Measurements from ENCODE around the gene ATXN1L. TPM values are rescaled to one million over a fixed set of nuclear protein-coding genes. Genes with fewer than 3 reads are reported as not detected.
"Not testable (repeated sequence)": the region's sequence is repeated elsewhere in the genome, so short reads cannot be mapped to it uniquely, and the experiment has no call there.

The ATXN1L gene
- total and polyA plus RNA-seq, 11 donors: 6.9 to 24.2 (median 17.7) TPM

- Histone ChIP-seq H3K36me3 (peaks cover 0 to 10% (median 3%) of the 10 kb centered on the region in 9 donors), H3K27ac (peak overlapping the region in 2 of 12 donors; percentile 2 to 53), H3K4me3 (no peak overlapping the region), H3K4me1 (peaks cover 0 to 80% (median 42%) of the 10 kb centered on the region in 12 donors), H3K9me3 (peaks cover 0 to 11% (median 0%) of the 10 kb centered on the region in 12 donors), H3K27me3 (no peaks in the 10 kb centered on the region)
- TF ChIP-seq, protein P1, sequence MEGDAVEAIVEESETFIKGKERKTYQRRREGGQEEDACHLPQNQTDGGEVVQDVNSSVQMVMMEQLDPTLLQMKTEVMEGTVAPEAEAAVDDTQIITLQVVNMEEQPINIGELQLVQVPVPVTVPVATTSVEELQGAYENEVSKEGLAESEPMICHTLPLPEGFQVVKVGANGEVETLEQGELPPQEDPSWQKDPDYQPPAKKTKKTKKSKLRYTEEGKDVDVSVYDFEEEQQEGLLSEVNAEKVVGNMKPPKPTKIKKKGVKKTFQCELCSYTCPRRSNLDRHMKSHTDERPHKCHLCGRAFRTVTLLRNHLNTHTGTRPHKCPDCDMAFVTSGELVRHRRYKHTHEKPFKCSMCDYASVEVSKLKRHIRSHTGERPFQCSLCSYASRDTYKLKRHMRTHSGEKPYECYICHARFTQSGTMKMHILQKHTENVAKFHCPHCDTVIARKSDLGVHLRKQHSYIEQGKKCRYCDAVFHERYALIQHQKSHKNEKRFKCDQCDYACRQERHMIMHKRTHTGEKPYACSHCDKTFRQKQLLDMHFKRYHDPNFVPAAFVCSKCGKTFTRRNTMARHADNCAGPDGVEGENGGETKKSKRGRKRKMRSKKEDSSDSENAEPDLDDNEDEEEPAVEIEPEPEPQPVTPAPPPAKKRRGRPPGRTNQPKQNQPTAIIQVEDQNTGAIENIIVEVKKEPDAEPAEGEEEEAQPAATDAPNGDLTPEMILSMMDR (IDR thresholded peaks at IDR 0.05): no peak
- no peak for TF ChIP-seq POLR2A (IDR thresholded peaks at IDR 0.05)
- intact Hi-C loops (cut with DNase I): no loop called here
- no peak for ATAC-seq
- no peak for DNase-seq
- WGBS, 4 donors: 80 to 87% (median 85%) methylated on average over 9 of the region's 9 CpGs
These were observed 58.5 kb downstream of the ATXN1L start for GRCh38 chr16:71904239-71904638.

DNA sequence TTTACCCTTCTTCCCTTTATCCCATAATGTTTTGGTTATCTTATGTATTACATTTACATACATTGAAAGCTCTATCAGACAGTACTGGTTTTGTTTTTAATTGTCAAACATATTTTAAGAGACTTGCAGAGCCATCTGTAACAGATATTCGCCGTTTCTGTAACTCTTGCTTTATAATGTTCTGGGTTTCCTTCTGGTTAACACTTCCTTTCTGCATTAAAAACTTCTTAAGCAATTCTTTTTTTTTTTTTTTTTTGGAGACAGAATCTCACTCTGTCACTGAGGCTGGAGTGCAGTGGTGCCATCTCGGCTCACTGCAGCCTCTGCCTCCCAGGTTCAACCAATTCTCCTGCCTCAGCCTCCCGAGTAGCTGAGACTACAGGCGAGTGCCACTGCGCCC is 60.0 kb downstream of the ATXN1L start:
- intact Hi-C loops (cut with DNase I); ATAC-seq: not testable (repeated sequence)
- 71 to 77% (median 76%) methylated on average over 6 of the region's 6 CpGs for WGBS, 4 donors

More for the DNA sequence above, 60.0 kb downstream of the ATXN1L start:
- H3K4me1 ChIP-seq: peaks cover 0 to 80% (median 39%) of the 10 kb centered on the region in 12 donors
- peaks cover 0 to 13% (median 6%) of the 10 kb centered on the region in 9 donors for H3K36me3 ChIP-seq
- H3K27ac ChIP-seq: peak overlapping the region in 1 of 12 donors; percentile 12
- peaks cover 0 to 11% (median 0%) of the 10 kb centered on the region in 12 donors for H3K9me3 ChIP-seq
- H3K4me3 ChIP-seq, H3K27me3 ChIP-seq, DNase-seq: not testable (repeated sequence)

Other genes with a start within 250 kb of the ATXN1L start
- gene MARVELD3, start 219.8 kb upstream of the ATXN1L start, total RNA-seq: under 1 TPM in 1 of 9 donors, not detected in 8; 0.14 TPM
- not detected for gene MARVELD3, start 219.8 kb upstream of the ATXN1L start, polyA plus RNA-seq
- 1 to 10 TPM; 2.5 to 7.4 (median 3.6) TPM for gene PHLPP2, start 121.3 kb upstream of the ATXN1L start, total RNA-seq
- gene PHLPP2, start 121.3 kb upstream of the ATXN1L start, polyA plus RNA-seq: 1 to 10 TPM in 1 of 2 donors, under 1 TPM in 1; 0.99 to 1.6 TPM
- 10 to 100 TPM; 32.1 to 60.5 (median 37.1) TPM for gene AP1G1, start 37.1 kb upstream of the ATXN1L start, total RNA-seq
- 10 to 100 TPM; 10.5 to 33.0 TPM for gene AP1G1, start 37.1 kb upstream of the ATXN1L start, polyA plus RNA-seq
- 1 to 10 TPM; 2.3 to 5.7 (median 3.9) TPM for gene ZNF821, start 38.2 kb downstream of the ATXN1L start, total RNA-seq
- gene ZNF821, start 38.2 kb downstream of the ATXN1L start, polyA plus RNA-seq: 1 to 10 TPM; 2.3 to 3.9 TPM
- gene IST1, start 49.6 kb downstream of the ATXN1L start, total RNA-seq: 100 to 1,000 TPM in 7 of 9 donors, 10 to 100 TPM in 2; 89.2 to 146 (median 109) TPM
- gene IST1, start 49.6 kb downstream of the ATXN1L start, polyA plus RNA-seq: 100 to 1,000 TPM in 1 of 2 donors, 10 to 100 TPM in 1; 54.5 to 105 TPM
- gene PKD1L3, start 154.4 kb downstream of the ATXN1L start, total RNA-seq: under 1 TPM in 5 of 9 donors, not detected in 4; 0.05 to 0.27 (median 0.07) TPM
- gene PKD1L3, start 154.4 kb downstream of the ATXN1L start, polyA plus RNA-seq: under 1 TPM in 1 of 2 donors, not detected in 1; 0.01 TPM
- 1 to 10 TPM; 5.2 to 9.8 (median 7.5) TPM for gene DHODH, start 162.8 kb downstream of the ATXN1L start, total RNA-seq
- gene DHODH, start 162.8 kb downstream of the ATXN1L start, polyA plus RNA-seq: 1 to 10 TPM; 5.3 to 9.1 TPM
- gene HP, start 208.5 kb downstream of the ATXN1L start, total RNA-seq: 100 to 1,000 TPM in 1 of 9 donors, 10 to 100 TPM in 1, 1 to 10 TPM in 6, under 1 TPM in 1; 0.42 to 314 (median 3.6) TPM
- 1 to 10 TPM; 2.7 to 4.3 TPM for gene HP, start 208.5 kb downstream of the ATXN1L start, polyA plus RNA-seq
- gene HPR, start 217.2 kb downstream of the ATXN1L start, total RNA-seq: 100 to 1,000 TPM in 4 of 9 donors, 10 to 100 TPM in 5; 31.4 to 210 (median 54.7) TPM
- 100 to 1,000 TPM in 1 of 2 donors, 10 to 100 TPM in 1; 20.5 to 148 TPM for gene HPR, start 217.2 kb downstream of the ATXN1L start, polyA plus RNA-seq
- 10 to 100 TPM in 1 of 9 donors, 1 to 10 TPM in 8; 4.6 to 10.5 (median 7.0) TPM for gene TXNL4B, start 247.6 kb downstream of the ATXN1L start, total RNA-seq
- gene TXNL4B, start 247.6 kb downstream of the ATXN1L start, polyA plus RNA-seq: 10 to 100 TPM in 1 of 2 donors, 1 to 10 TPM in 1; 5.4 to 13.5 TPM
- gene DHX38, start 247.9 kb downstream of the ATXN1L start, total RNA-seq: 10 to 100 TPM; 30.6 to 66.5 (median 41.4) TPM
- 10 to 100 TPM; 32.2 to 52.3 TPM for gene DHX38, start 247.9 kb downstream of the ATXN1L start, polyA plus RNA-seq